ENCODE data around the gene ATAT1.

Gene ATAT1

GRCh38 chr6:30682143-30683117 is 55.8 kb downstream of the ATAT1 start:
- in situ Hi-C loops (cut with HindIII; ENCODE audit: low sequenced_read_pairs) = loop anchor here (5.0 kb wide), 2 partner anchors 35 to 100 kb away; partner anchors contain the start of gene MDC1

- in situ Hi-C loops (cut with HindIII; ENCODE audit: low sequenced_read_pairs) = loop anchor here (5.0 kb wide), 2 partner anchors 34 to 99 kb away; partner anchors contain the start of gene MDC1
Observed at GRCh38 chr6:30683183-30683979, 56.7 kb downstream of the ATAT1 start.

GRCh38 chr6:30683980-30684338 is 57.3 kb downstream of the ATAT1 start:
- in situ Hi-C loops (cut with HindIII; ENCODE audit: low sequenced_read_pairs) = loop anchor here (5.0 kb wide), 2 partner anchors 33 to 98 kb away; partner anchors contain the start of gene MDC1

- in situ Hi-C loops (cut with HindIII; ENCODE audit: low sequenced_read_pairs) = loop anchor here (5.0 kb wide), 2 partner anchors 33 to 98 kb away; partner anchors contain the start of gene MDC1
Observed at GRCh38 chr6:30684386-30685156, 57.9 kb downstream of the ATAT1 start.

- in situ Hi-C loops (cut with HindIII; ENCODE audit: low sequenced_read_pairs) = no loop called here
Observed at GRCh38 chr6:30685157-30686008, 58.7 kb downstream of the ATAT1 start.

- in situ Hi-C loops (cut with HindIII; ENCODE audit: low sequenced_read_pairs) = no loop called here
Observed at GRCh38 chr6:30686009-30686907, 59.6 kb downstream of the ATAT1 start, which contains the start of gene PPP1R18. Gene PPP1R18, minus strand, starts transcription at chr6:30686645. Its CDS starts 627 bp downstream, at chr6:30686018.

GRCh38 chr6:30686908-30687658 is 60.4 kb downstream of the ATAT1 start:
- in situ Hi-C loops (cut with HindIII; ENCODE audit: low sequenced_read_pairs) = no loop called here

GRCh38 chr6:30687659-30688431 is 61.2 kb downstream of the ATAT1 start:
- in situ Hi-C loops (cut with HindIII; ENCODE audit: low sequenced_read_pairs) = no loop called here

- in situ Hi-C loops (cut with HindIII; ENCODE audit: low sequenced_read_pairs) = no loop called here
Observed at GRCh38 chr6:30688569-30688968, 61.9 kb downstream of the ATAT1 start.

GRCh38 chr6:30689022-30689865 is 62.6 kb downstream of the ATAT1 start:
- in situ Hi-C loops (cut with HindIII; ENCODE audit: low sequenced_read_pairs) = no loop called here

- in situ Hi-C loops (cut with HindIII; ENCODE audit: low sequenced_read_pairs) = no loop called here
Observed at GRCh38 chr6:30689985-30690384, 63.3 kb downstream of the ATAT1 start.

GRCh38 chr6:30690403-30691207 is 63.9 kb downstream of the ATAT1 start, which contains the start of gene NRM:
Gene NRM, minus strand, starts transcription at chr6:30690984. Its CDS starts 10 bp downstream, at chr6:30690974.
- in situ Hi-C loops (cut with HindIII; ENCODE audit: low sequenced_read_pairs) = no loop called here

GRCh38 chr6:30691208-30691847 is 64.7 kb downstream of the ATAT1 start:
- in situ Hi-C loops (cut with HindIII; ENCODE audit: low sequenced_read_pairs) = no loop called here
